Cardiac fibroblast (primary cell): ENCODE data around the gene KAZN.

Experiments
- DNase-seq, 2 donors: peaks; one replicate each; pipeline versions ENCODE4 v3.0.0 to v3.0.0-alpha.2; 2010; ENCODE audit warnings: low read depth in 2 of 2
- H3K4me3 ChIP-seq, 2 donors: replicated peaks in 1 of 2; 1 replicate in 1 of 2; 2 replicates in 1 of 2; pipeline ENCODE4 v1.5.1; 2011; ENCODE audit warnings: low read depth in 2 of 2, low read length in 2 of 2, mild to moderate bottlenecking in 2 of 2, moderate library complexity in 1 of 2
- TF ChIP-seq, protein P1 (sequence below): IDR thresholded peaks from one replicate; pipeline ENCODE4 v1.5.1; 2011; ENCODE audit warnings: low read depth, mild to moderate bottlenecking, low read length, inconsistent platforms

Gene KAZN

DNA sequence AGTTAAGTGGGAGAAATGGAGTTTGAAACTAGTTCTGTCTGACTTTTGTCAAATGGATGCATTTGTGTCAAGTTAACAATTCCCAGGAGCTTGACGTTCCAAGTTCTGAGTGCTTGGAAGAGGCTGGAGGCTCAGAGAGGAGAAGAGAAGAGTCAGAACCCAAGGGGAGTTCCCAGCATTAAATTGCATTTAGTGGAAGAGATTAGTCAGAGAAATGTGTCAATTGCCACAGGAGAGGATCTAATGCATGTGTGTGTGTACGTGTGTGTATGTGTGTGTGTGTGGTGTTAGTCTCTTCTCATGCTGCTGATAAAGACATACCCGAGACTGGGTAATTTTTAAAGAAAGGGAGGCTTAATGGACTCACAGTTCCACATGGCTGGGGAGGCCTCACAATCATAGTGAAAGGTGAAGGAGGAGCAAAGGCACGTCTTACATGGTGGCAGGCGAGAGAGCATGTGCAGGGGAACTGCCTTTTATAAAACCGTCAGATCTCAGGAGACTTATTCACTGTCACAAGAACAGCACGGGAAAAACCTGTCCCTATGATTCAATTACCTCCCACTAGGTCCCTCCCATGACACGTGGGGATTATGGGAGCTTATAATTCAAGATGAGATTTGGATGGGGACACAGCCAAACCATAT is 453.5 kb downstream of the KAZN start:
- TF ChIP-seq, protein P1, sequence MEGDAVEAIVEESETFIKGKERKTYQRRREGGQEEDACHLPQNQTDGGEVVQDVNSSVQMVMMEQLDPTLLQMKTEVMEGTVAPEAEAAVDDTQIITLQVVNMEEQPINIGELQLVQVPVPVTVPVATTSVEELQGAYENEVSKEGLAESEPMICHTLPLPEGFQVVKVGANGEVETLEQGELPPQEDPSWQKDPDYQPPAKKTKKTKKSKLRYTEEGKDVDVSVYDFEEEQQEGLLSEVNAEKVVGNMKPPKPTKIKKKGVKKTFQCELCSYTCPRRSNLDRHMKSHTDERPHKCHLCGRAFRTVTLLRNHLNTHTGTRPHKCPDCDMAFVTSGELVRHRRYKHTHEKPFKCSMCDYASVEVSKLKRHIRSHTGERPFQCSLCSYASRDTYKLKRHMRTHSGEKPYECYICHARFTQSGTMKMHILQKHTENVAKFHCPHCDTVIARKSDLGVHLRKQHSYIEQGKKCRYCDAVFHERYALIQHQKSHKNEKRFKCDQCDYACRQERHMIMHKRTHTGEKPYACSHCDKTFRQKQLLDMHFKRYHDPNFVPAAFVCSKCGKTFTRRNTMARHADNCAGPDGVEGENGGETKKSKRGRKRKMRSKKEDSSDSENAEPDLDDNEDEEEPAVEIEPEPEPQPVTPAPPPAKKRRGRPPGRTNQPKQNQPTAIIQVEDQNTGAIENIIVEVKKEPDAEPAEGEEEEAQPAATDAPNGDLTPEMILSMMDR, result no peak
- peak in 1 of 2 donors; percentile 9 for DNase-seq
- H3K4me3 ChIP-seq, result no peak overlapping the region

DNA sequence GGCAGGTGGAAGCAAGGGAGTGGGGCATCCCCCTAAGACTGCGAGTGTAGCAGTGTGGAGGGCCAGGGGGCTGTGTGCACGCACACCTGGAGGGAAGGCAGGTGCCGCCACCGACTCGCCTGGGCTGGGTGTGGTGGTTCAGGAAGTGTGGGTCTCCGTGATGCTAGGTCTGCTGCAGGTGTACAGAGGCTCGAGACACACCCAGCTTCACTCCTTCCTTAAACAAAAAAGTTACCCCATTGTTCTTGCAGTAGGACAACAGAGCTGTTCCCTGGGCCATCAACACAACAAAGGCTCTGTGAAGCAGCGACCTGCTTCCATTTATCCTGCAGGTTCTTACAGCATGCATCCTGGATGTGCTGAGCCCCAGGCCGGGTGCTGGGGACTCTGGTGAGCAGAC is 454.7 kb downstream of the KAZN start:
- DNase-seq, result no peak
- TF ChIP-seq, protein P1, result no peak
- H3K4me3 ChIP-seq, result no peak overlapping the region

DNA sequence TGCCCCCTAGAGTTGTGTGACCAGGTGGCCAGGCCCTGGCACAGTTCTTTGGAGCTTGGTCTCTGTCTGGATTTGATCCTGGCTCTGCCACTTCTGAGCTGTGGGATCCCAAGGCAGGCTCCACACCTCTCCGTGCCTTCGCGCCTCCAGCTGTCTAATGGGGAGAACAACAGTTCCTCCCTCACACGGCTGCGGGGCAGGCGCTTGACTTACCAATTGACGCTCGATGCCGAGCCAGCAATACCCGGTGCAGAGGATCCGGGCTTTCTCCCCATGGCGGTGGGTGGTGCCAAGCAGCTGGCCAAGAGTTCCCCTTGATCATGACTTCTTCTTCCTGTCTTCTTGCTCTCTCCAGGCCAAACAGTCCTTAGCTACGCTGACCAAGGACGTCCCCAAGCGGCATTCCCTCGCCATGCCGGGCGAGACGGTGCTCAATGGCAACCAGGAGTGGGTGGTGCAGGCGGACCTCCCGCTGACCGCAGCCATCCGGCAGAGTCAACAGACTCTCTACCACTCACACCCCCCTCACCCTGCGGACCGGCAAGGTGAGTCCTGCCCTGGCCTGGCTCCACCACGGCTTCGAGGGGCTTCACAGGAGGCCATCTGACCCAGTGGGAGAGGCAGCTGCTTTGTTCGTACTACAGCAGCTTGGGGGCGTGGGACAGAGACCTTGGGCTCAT is 457.4 kb downstream of the KAZN start:
- H3K4me3 ChIP-seq, result no peak overlapping the region
- TF ChIP-seq, protein P1, result no peak
- DNase-seq, result no peak

DNA sequence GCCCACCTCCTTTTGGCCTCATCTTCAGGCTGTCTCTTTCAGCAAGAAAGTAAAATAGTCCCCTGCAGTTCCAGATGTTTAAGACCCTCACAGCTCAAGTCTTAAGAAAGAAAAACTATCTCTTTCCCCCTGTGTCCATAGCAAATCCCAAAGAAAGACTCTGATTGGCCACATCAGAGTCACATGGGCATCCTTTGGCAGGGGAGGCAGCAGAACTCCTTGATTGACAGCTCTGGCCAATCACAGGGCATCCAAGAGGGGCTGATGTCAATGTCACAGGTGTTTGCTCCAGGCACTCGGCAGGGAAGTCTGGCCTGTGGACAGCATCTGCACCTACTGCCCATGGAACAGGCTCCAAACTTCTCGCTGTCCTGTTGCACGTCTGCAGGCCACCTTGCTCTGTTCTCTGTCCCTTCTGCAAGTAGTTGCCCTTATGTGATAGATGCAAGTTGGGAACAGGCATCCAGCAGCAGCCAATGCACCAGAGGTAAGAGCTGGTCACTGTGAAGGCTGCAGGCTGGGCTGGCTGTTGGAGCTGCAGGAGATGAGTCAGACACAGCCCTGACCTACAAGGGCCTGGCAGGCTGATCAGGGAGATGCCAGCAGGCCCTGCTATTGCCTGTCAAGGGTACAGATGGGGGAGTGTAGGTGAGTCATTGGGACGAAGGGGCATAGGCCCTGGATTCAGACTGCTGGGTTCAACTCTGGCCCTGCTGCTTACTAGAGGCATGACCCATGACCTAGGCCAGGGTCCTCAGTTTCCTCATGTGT is 458.2 kb downstream of the KAZN start:
- TF ChIP-seq, protein P1, result no peak
- DNase-seq, result peak; percentile 18 to 35
- H3K4me3 ChIP-seq, result no peak overlapping the region

DNA sequence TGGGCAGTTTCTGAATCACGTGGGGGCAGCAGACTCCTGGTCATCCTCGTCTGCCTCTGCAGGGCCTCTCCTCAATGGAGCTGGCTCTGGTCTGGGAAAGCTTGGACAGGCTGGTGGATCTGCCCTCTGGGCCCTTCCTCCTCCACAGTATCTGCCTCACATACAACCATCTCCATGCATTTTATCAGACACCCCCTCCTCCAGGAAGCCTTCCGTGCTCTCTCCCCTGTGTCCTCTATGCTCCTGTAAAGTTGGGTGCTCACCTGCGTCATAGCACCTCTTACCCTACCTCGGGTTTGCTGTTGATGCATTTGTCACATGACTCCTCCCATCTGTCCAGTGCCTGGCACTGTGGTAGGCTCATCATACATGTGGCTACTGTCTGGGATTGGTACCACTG is 459.3 kb downstream of the KAZN start:
- no peak for DNase-seq
- TF ChIP-seq, protein P1, result no peak
- H3K4me3 ChIP-seq, result no peak overlapping the region

DNA sequence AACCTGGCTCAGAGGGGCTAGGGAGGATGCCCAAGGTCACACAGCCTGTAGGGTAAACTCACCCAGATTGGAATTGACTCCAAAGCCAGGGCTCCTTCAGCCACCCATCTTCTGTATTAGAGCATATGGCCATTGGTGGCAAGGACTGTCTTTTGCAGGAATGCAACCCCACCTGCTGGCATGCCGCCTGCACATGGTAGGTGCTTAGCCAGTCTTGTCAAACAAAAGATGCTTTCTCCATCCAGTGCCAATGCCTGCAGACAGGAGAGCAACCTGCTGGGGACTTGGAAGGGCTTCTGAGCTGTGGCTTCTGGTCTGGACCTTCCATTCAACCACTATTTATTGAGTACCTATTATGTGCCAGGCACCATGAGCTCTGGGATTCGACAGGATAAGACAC is 459.8 kb downstream of the KAZN start:
- no peak overlapping the region for H3K4me3 ChIP-seq
- no peak for DNase-seq

More for the DNA sequence above, 459.8 kb downstream of the KAZN start:
- TF ChIP-seq, protein P1, result no peak
